Measurements from ENCODE around the gene FAM50B. TPM values are rescaled to one million over a fixed set of nuclear protein-coding genes. Genes with fewer than 3 reads are reported as not detected.
A peak's percentile ranks its signal among the peaks of the same experiment; 100 is the strongest.

The FAM50B gene
- polyA plus RNA-seq (ENCODE audit: insufficient read length in 12 of 12): 10 to 100 TPM in 1 of 12 donors, 1 to 10 TPM in 9, not detected in 2; 5.1 to 10.3 (median 6.4) TPM
- long read RNA-seq, donor 1, transcript FAM50B-202 (1 exons, 1,935 nt): major isoform, 36 of 49 reads
- long read RNA-seq, donor 1, transcript FAM50B-203 (2 exons, 1,643 nt): minor isoform, 13 of 49 reads
- long read RNA-seq, donor 1, partial matches to known transcripts: 0 of 49 reads
- long read RNA-seq, donor 1, other reads (novel, unspliced or antisense): 0 of 49 reads
- long read RNA-seq, donor 2, transcript FAM50B-202 (1 exons, 1,935 nt): major isoform, 28 of 33 reads
- long read RNA-seq, donor 2, transcript FAM50B-203 (2 exons, 1,643 nt): minor isoform, 5 of 33 reads
- long read RNA-seq, donor 2, partial matches to known transcripts: 0 of 33 reads
- long read RNA-seq, donor 2, other reads (novel, unspliced or antisense): 0 of 33 reads
- long read RNA-seq, donor 3, partial matches to known transcripts: 0 of 5 reads
- long read RNA-seq, donor 3, other reads (novel, unspliced or antisense): 0 of 5 reads
- long read RNA-seq, donor 4, partial matches to known transcripts: 0 of 6 reads
- long read RNA-seq, donor 4, other reads (novel, unspliced or antisense): 0 of 6 reads
- long read RNA-seq, donor 5, transcript FAM50B-202 (1 exons, 1,935 nt): major isoform, 33 of 33 reads
- long read RNA-seq, donor 5, partial matches to known transcripts: 0 of 33 reads
- long read RNA-seq, donor 5, other reads (novel, unspliced or antisense): 0 of 33 reads
- long read RNA-seq, donor 6, partial matches to known transcripts: 0 of 4 reads
- long read RNA-seq, donor 6, other reads (novel, unspliced or antisense): 0 of 4 reads
- long read RNA-seq, donor 7, transcript FAM50B-203 (2 exons, 1,643 nt): major isoform, 5 of 6 reads
- long read RNA-seq, donor 7, partial matches to known transcripts: 0 of 6 reads
- long read RNA-seq, donor 7, other reads (novel, unspliced or antisense): 0 of 6 reads
- long read RNA-seq, donor 8, transcript FAM50B-203 (2 exons, 1,643 nt): minor isoform, 9 of 42 reads
- long read RNA-seq, donor 8, transcript FAM50B-202 (1 exons, 1,935 nt): major isoform, 33 of 42 reads
- long read RNA-seq, donor 8, partial matches to known transcripts: 0 of 42 reads
- long read RNA-seq, donor 8, other reads (novel, unspliced or antisense): 0 of 42 reads
- long read RNA-seq, donor 9, partial matches to known transcripts: 0 of 3 reads
- long read RNA-seq, donor 9, other reads (novel, unspliced or antisense): 0 of 3 reads
- long read RNA-seq, donor 10, transcript FAM50B-203 (2 exons, 1,643 nt): minor isoform, 6 of 23 reads
- long read RNA-seq, donor 10, transcript FAM50B-202 (1 exons, 1,935 nt): major isoform, 17 of 23 reads
- long read RNA-seq, donor 10, partial matches to known transcripts: 0 of 23 reads
- long read RNA-seq, donor 10, other reads (novel, unspliced or antisense): 0 of 23 reads
- long read RNA-seq, donor 11, transcript FAM50B-203 (2 exons, 1,643 nt): minor isoform, 5 of 30 reads
- long read RNA-seq, donor 11, transcript FAM50B-202 (1 exons, 1,935 nt): major isoform, 25 of 30 reads
- long read RNA-seq, donor 11, partial matches to known transcripts: 0 of 30 reads
- long read RNA-seq, donor 11, other reads (novel, unspliced or antisense): 0 of 30 reads

GRCh38 chr6:3848925-3849605 is at the start of gene FAM50B:
TSS of gene FAM50B (plus strand) at chr6:3849373. CDS start at chr6:3849812, 439 bp downstream.
- peak; percentile 92 for DNase-seq

DNA sequence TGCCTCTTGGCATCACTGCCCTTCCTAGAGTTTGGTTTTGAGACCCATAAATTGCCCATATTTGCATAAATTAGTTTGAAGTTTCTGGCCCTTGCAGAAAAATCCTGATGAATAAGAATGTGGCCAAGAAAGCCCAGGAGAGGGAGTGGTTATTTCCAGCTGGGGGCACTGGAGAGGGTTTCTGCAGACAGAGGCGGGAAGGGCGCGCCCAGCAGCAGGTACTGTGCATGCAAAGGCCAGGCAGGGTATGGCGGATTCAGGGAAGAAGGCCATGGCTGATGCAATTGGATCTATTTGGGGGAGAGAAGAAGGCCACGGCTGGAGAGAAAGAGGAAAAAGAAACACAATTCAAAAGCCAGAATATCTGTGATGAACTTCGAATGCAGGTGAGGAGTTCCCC is 49.5 kb upstream of the FAM50B start:
- no peak for DNase-seq

DNA sequence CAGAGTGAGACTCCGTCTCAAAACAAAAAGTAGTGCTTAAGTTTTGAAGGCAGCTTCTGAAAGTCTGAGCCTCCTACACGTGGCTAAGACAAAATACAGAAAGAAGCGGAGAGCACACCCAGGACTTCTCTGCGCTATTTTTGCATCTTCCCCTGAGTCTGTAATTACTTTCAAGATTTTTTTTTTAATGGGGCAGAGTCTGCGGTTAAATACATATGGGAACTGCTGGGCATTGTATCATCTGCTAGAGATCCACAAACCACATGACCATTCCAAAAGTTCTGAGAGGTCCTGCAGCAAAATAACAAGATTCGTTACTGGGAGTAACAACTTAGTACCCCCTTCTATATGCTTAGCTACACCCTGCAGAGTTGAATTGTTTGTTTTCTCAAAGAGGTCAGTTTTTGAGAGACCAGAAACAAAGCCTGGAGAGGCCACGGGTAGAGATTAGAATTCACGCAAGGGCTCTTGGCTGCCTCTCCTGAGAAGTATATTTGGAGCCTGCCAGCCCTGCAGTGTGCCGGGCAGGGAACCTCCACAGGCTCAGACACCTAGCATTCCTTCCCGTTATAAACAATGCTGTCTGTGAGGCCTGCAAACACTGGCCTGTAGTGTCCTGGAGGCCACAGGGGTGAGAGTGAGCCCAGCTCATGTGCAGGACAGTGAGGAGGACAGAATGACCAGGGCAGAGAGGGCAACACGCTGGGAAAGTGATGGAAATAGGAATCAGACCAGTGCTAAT is 48.2 kb upstream of the FAM50B start:
- no peak for DNase-seq

DNA sequence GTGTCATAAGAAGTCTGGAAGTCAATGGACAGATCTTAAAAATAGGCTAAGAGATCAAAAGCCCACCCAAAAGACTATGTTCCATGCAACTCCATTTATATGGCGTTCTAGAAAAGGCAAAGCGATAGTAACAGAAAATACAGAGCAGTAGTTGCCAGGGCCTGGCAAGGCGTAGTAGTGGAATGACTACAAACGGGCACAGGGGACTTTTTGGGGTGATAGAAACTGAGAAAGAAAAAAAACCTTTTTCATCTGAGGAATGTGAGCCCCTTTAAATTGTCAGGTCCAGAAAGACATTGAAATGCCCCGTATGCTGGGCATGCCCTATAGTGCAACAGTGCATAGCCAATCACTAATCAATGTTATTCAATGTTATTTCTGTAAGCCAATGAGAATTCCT is 47.2 kb upstream of the FAM50B start:
- DNase-seq: no peak

DNA sequence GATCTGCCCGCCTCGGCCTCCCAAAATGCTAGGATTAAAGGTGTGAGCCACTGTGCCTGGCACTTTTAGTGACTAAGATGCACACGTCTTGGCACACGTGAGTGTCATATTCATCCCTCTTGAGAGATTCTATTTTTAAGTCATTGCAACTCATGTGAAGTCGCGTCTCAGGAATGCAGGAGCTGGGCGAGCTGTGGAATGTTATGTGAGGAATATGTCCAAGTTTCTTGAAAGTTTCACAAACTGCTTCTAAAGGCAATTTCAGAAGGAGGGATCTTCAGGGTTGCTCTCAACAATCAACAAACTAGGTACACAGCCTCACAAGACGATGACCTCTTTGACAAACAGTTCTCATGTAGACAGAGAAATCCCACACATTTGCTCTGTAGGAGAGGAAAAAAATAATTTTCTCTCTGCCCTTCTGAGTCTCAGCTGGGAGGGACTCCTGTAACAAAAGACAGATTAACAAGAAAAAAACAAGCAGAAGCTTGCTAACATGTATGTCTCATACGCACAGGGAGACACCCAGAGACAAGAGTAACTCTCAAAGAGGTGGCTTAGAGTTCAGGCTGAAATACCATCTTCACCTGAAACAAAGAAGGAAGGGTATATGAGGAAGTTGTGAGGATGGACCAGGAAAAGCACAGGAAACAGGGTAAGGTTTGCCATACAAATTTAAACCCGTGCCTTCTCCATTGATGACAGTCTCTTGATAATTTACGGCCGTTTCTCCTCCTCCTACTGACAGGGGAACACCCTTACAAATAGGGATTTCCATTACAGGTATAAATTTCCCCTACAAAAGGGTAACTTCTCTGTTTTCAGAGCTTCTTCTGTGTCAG is 45.3 kb upstream of the FAM50B start:
- DNase-seq: peak; percentile 56

DNA sequence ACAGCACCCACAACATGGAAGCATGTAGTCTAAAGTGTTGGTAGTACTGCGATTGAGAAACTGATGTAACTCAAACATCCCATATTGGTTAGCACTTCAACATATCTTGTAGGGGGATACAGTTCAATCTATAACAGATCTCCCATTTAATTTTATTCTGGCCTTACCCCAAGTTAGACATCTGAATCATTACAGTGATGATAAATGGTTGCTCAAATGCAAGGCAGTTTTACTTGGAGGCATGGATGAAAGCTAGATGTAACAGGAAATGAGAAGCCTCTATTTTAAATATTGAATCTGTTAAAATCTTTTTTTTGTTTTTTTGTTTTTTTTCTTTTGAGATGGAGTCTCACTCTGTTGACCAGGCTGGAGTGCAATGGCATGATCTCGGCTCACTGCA is 44.2 kb upstream of the FAM50B start:
- DNase-seq: no peak

DNA sequence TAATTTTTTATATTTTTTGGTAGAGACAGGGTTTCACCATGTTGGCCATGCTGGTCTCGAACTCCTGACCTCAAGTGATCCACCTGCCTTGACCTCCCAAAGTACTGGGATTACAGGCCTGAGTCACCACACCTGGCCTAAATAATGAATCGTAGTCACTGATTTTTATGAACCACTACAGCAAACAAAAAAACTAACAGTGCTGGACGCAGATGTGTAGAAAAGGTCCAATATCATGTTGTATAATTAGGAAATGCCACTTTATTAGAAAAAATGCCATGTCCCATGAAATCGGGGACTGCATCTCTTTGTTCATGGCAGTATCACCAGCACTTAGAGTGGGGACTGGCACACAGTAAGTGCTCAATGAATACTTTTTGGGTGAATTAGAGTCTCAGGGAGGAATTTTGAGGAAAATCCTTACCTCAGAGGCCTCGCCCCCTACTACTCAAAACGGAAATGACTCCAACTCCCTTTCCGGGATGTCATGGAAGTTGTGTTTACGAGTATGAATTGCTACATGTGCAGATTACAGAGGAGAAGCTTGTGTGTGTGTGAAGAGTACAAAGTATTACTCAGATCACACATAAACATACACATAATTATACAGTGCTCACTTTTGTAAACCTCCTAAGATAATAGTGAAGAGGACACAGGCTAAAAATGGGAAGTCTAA is 43.6 kb upstream of the FAM50B start:
- DNase-seq: no peak

GRCh38 chr6:3806169-3806922 is 42.8 kb upstream of the FAM50B start:
- no peak for DNase-seq

GRCh38 chr6:3808199-3808598 is 41.0 kb upstream of the FAM50B start:
- DNase-seq: no peak

DNA sequence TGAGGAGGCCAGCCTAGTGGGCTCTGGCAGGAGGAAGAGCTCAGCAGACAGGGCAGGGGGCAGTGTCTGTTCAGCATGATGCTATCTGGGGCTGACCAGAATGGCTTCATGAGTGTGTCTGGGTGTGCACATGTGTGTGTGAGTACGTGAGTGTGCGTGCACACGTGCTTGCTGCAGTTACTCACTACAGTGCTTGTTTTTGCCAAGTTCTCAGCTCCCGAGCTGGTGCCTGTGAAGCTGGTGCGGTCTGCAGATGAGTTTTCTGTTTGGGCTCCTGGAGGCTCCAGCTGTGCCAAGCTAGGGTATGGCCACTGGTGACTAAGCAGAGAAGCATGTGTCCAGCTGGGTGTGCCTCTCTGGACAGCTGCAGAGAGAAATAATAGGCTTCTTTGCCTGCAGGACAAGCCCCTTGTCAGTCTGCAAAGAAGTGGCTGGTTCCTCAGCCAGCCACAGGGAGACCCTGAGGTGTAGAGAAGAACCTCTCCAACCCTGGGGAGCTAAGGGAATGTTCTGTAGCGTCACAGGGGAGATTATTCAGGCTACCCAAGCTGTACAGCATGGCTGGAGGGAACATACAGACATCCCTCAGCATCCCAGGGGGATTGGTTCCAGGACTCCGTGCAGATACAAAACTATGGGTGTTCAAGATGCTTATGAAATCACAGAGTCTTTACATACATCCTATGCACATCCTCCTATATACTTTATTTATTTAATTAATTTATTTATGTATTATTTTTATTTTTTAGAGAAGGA is 40.2 kb upstream of the FAM50B start:
- DNase-seq: peak; percentile 46

- DNase-seq: no peak
Measured at GRCh38 chr6:3809515-3809891, 39.7 kb upstream of the FAM50B start.

GRCh38 chr6:3809982-3810381 is 39.2 kb upstream of the FAM50B start:
- DNase-seq: no peak

GRCh38 chr6:3811191-3811590 is 38.0 kb upstream of the FAM50B start:
- DNase-seq: no peak

GRCh38 chr6:3812596-3812995 is 36.6 kb upstream of the FAM50B start:
- DNase-seq: no peak

GRCh38 chr6:3813150-3813780 is 35.9 kb upstream of the FAM50B start:
- DNase-seq: no peak

DNA sequence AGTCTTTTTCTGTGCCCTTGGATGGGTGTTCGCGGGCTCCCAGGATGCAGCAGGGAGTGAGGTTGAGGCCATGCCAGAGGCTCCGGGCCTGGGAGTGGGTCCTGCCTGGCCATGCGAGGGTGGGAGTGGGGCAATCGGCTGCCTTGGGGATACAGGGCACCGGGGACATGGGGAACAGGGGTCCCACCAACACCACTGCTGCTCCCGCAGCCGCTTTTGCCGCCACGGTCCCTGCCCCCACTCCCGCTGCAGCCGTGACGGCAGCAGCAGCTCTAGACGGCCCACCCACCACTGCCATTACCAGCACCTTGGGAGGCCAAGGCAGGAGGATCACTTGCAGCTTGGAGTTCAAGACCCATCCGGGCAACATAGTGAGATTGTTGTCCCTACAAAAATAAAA is 35.3 kb upstream of the FAM50B start:
- DNase-seq: no peak
